A673 (cell line): ENCODE measurements around the gene LAMP1.

Experiments used
- CTCF ChIP-seq: fragments of 300-800, 200-600 bp; sonication (generic); conservative IDR thresholded peaks from 2 replicates; pipeline ENCODE4 v1.5.1; 2017; ENCODE audit warnings: low read depth, mild to moderate bottlenecking, antibody characterized with exemption, low read length, moderate library complexity, mixed read lengths
- EZH2 ChIP-seq: fragments of 200-600 bp; sonication (generic); IDR thresholded peaks from 2 replicates; pipeline ENCODE4 v1.6.1; 2017; ENCODE audit warnings: borderline replicate concordance, low read depth, mild to moderate bottlenecking, mixed read lengths, antibody characterized with exemption, low read length; ENCODE audit not compliant: poor library complexity, severe bottlenecking

GRCh38 chr13:113359571-113359970, 62.5 kb downstream of the LAMP1 start:
- TF ChIP-seq CTCF (no peak), EZH2 (no peak)
